Smooth muscle cell (in vitro differentiated cells): ENCODE measurements around the gene NFIX. TPM values are rescaled to one million over a fixed set of nuclear protein-coding genes. Genes with fewer than 3 reads are reported as not detected.
A peak's percentile ranks its signal among the peaks of the same experiment; 100 is the strongest.

ENCODE experiments used
- DNase-seq: peaks from one replicate; lab custom pipeline; 2025; ENCODE audit not compliant: unreplicated experiment; lab: John Stamatoyannopoulos, UW
- H2AFZ ChIP-seq: fragments of 200-600 bp; sonication (generic); 2 replicates; pipeline ENCODE4 v1.6.0; 2016; ENCODE audit warnings: antibody characterized with exemption, low read depth, mild to moderate bottlenecking
- H3F3A ChIP-seq: fragments of 200-600 bp; sonication (generic); 2 replicates; pipeline ENCODE4 v1.6.0; 2017; ENCODE audit warnings: antibody characterized with exemption, low read depth
- H3K27ac ChIP-seq: fragments of 200-600 bp; sonication (generic); 2 replicates; pipeline ENCODE4 v1.5.1; 2016; ENCODE audit warnings: low read depth, mild to moderate bottlenecking
- H3K27me3 ChIP-seq: fragments of 200-600 bp; sonication (generic); 2 replicates; pipeline ENCODE4 v1.6.1; 2016; ENCODE audit warnings: low read depth, mild to moderate bottlenecking
- H3K36me3 ChIP-seq: fragments of 200-600 bp; sonication (generic); 2 replicates; pipeline ENCODE4 v1.5.1; 2016; ENCODE audit warnings: low read depth
- H3K4me1 ChIP-seq: fragments of 200-600 bp; sonication (generic); 2 replicates; pipeline ENCODE4 v1.5.1; 2016; ENCODE audit warnings: low read depth
- H3K4me2 ChIP-seq: fragments of 200-600 bp; sonication (generic); 2 replicates; pipeline ENCODE4 v1.6.0; 2016; ENCODE audit warnings: mild to moderate bottlenecking
- H3K4me3 ChIP-seq: fragments of 200-600 bp; sonication (generic); 2 replicates; pipeline ENCODE4 v1.5.1; 2016; ENCODE audit warnings: mild to moderate bottlenecking
- H3K79me2 ChIP-seq: fragments of 200-600 bp; sonication (generic); 2 replicates; pipeline ENCODE4 v1.6.0; 2016; ENCODE audit warnings: low read depth, mild to moderate bottlenecking
- H3K9ac ChIP-seq: fragments of 200-600 bp; sonication (generic); 2 replicates; pipeline ENCODE4 v1.6.0; 2016; ENCODE audit warnings: low read depth
- H3K9me3 ChIP-seq: fragments of 200-600 bp; sonication (generic); replicated peaks from 2 replicates; pipeline ENCODE4 v1.5.1; 2016; ENCODE audit warnings: low read depth
- H4K20me1 ChIP-seq: fragments of 200-600 bp; sonication (generic); 2 replicates; pipeline ENCODE4 v1.6.0; 2016; ENCODE audit warnings: low read depth
- CTCF ChIP-seq: fragments of 200-600 bp; sonication (generic); IDR thresholded peaks from 2 replicates; pipeline ENCODE4 v1.5.1; 2017; ENCODE audit warnings: borderline replicate concordance, mild to moderate bottlenecking, antibody characterized with exemption; ENCODE audit not compliant: insufficient read depth, poor library complexity, severe bottlenecking
- WGBS: methylation state at CpG from one replicate; pipeline ENCODE4 v1.1.7; 2016; ENCODE audit warnings: low lambda C conversion rate; 5-methylcytosine and 5-hydroxymethylcytosine counted together
- polyA plus RNA-seq: library from polyadenylated mRNA; unstranded; fragments of >200 nt; fragmentation: Nextera tagmentation; extraction: Ambion mirVana; gene quantifications from 2 replicates; pipeline ENCODE4 v1.2.1, GENCODE V29; 2016
- total RNA-seq: library from RNA; depleted of rRNA; stranded (reverse); fragments of >200 nt; gene quantifications from 2 replicates; pipeline ENCODE4 v1.2.3, GENCODE V29; 2014

NFIX gene
- total and polyA plus RNA-seq, 2 experiments from 2014 or later: 1.9 to 2.3 TPM

GRCh38 chr19:13100031-13100588 lies 104.8 kb downstream of the NFIX start:
- 83% methylated on average over 12 of the region's 12 CpGs for WGBS
- H3K36me3 ChIP-seq: no peaks in the 10 kb centered on the region
- peaks cover 11% of the 10 kb centered on the region for H4K20me1 ChIP-seq
- DNase-seq: no peak
- H2AFZ ChIP-seq: no peak overlapping the region
- no peaks in the 10 kb centered on the region for H3K79me2 ChIP-seq
- TF ChIP-seq CTCF: no peak
- H3F3A ChIP-seq: peaks cover 14% of the 10 kb centered on the region
- no peak overlapping the region for H3K9ac ChIP-seq
- H3K27ac ChIP-seq: no peak overlapping the region
- H3K27me3 ChIP-seq: peaks cover 41% of the 10 kb centered on the region
- no peaks in the 10 kb centered on the region for H3K9me3 ChIP-seq
- H3K4me3 ChIP-seq: no peak overlapping the region
- H3K4me1 ChIP-seq: peaks cover 29% of the 10 kb centered on the region
- H3K4me2 ChIP-seq: no peak overlapping the region

GRCh38 chr19:13100841-13101589 lies 105.7 kb downstream of the NFIX start:
- H3K36me3 ChIP-seq: no peaks in the 10 kb centered on the region
- no peaks in the 10 kb centered on the region for H3K79me2 ChIP-seq
- H3K27ac ChIP-seq: no peak overlapping the region
- no peak overlapping the region for H3K9ac ChIP-seq
- WGBS: 87% methylated on average over 10 of the region's 18 CpGs
- peak; percentile 23 for TF ChIP-seq CTCF
- H3F3A ChIP-seq: peaks cover 12% of the 10 kb centered on the region
- no peak overlapping the region for H2AFZ ChIP-seq
- H3K27me3 ChIP-seq: peaks cover 32% of the 10 kb centered on the region
- peaks cover 11% of the 10 kb centered on the region for H4K20me1 ChIP-seq
- H3K4me2 ChIP-seq: no peak overlapping the region
- no peaks in the 10 kb centered on the region for H3K9me3 ChIP-seq
- H3K4me1 ChIP-seq: peaks cover 24% of the 10 kb centered on the region
- H3K4me3 ChIP-seq: no peak overlapping the region
- no peak for DNase-seq

GRCh38 chr19:13101590-13102415 lies 106.5 kb downstream of the NFIX start:
- H3K27me3 ChIP-seq: peaks cover 24% of the 10 kb centered on the region
- TF ChIP-seq CTCF: no peak
- no peak for DNase-seq
- H3F3A ChIP-seq: peaks cover 10% of the 10 kb centered on the region
- peak overlapping the region; percentile 72 for H2AFZ ChIP-seq
- no peaks in the 10 kb centered on the region for H3K9me3 ChIP-seq
- H4K20me1 ChIP-seq: peaks cover 7% of the 10 kb centered on the region
- no peaks in the 10 kb centered on the region for H3K79me2 ChIP-seq
- no peak overlapping the region for H3K9ac ChIP-seq
- H3K4me2 ChIP-seq: peak overlapping the region; percentile 85
- 90% methylated on average over 7 of the region's 7 CpGs for WGBS
- H3K36me3 ChIP-seq: no peaks in the 10 kb centered on the region
- H3K27ac ChIP-seq: no peak overlapping the region
- H3K4me1 ChIP-seq: peaks cover 16% of the 10 kb centered on the region
- H3K4me3 ChIP-seq: peak overlapping the region; percentile 39
